ENCODE results near the gene TPSB2.
"Not testable (repeated sequence)": the region's sequence is repeated elsewhere in the genome, so short reads cannot be mapped to it uniquely, and the experiment has no call there.

- not testable (repeated sequence) for TF ChIP-seq ZFP3 (CRISPR knock-in tag; IDR thresholded peaks at IDR 0.05); PATZ1 (CRISPR knock-in tag; IDR thresholded peaks at IDR 0.05; ENCODE audit: borderline replicate concordance); TSHZ2 (CRISPR knock-in tag; IDR thresholded peaks at IDR 0.05); BACH2 (CRISPR knock-in tag; IDR thresholded peaks at IDR 0.05; ENCODE audit: borderline replicate concordance); OSR1 (CRISPR knock-in tag; IDR thresholded peaks at IDR 0.05); POU6F1 (CRISPR knock-in tag; IDR thresholded peaks at IDR 0.05; ENCODE audit: borderline replicate concordance, low read depth); CSDC2 (CRISPR knock-in tag; IDR thresholded peaks at IDR 0.05); ZFP30 (CRISPR knock-in tag; IDR thresholded peaks at IDR 0.05); ISL1 (CRISPR knock-in tag; IDR thresholded peaks at IDR 0.05); ESRRG (CRISPR knock-in tag; IDR thresholded peaks at IDR 0.05); CSRNP3 (CRISPR knock-in tag; IDR thresholded peaks at IDR 0.05); TCF4 (CRISPR knock-in tag; IDR thresholded peaks at IDR 0.05; ENCODE audit: borderline replicate concordance); SNAI2 (CRISPR knock-in tag; IDR thresholded peaks at IDR 0.05); ZC3H10 (CRISPR knock-in tag; IDR thresholded peaks at IDR 0.05)
Observed at GRCh38 chr16:1240436-1240835, 10.5 kb upstream of the TPSB2 start, which contains the start of gene TPSAB1.

Measured in SK-N-SH treated with all-trans-retinoic acid at 6 μM for 48 hours (cell line).